Osteocyte (in vitro differentiated cells): Measurements from ENCODE around the gene COG6. TPM values are rescaled to one million over a fixed set of nuclear protein-coding genes. Genes with fewer than 3 reads are reported as not detected.

Experiments
- DNase-seq: peaks from one replicate; pipeline ENCODE4 v3.0.0; 2021; ENCODE audit warnings: mixed read lengths; ENCODE audit not compliant: unreplicated experiment; ENCODE audit errors: extremely low spot score
- H3K27ac Mint-ChIP-seq: one replicate; pipeline ENCODE4 v1.8.0; 2021; ENCODE audit warnings: mild to moderate bottlenecking, mixed read lengths; ENCODE audit not compliant: unreplicated experiment
- H3K27me3 Mint-ChIP-seq: one replicate; pipeline ENCODE4 v1.8.0; 2021; ENCODE audit warnings: mixed read lengths; ENCODE audit not compliant: unreplicated experiment
- H3K36me3 Mint-ChIP-seq: one replicate; pipeline ENCODE4 v1.8.0; 2021; ENCODE audit warnings: mixed read lengths; ENCODE audit not compliant: unreplicated experiment
- H3K4me1 Mint-ChIP-seq: one replicate; pipeline ENCODE4 v1.8.0; 2021; ENCODE audit warnings: mixed read lengths; ENCODE audit not compliant: unreplicated experiment
- H3K4me3 Mint-ChIP-seq: one replicate; pipeline ENCODE4 v1.8.0; 2021; ENCODE audit warnings: mild to moderate bottlenecking, moderate library complexity, mixed read lengths; ENCODE audit not compliant: unreplicated experiment
- H3K9me3 Mint-ChIP-seq: one replicate; pipeline ENCODE4 v1.8.0; 2021; ENCODE audit warnings: mixed read lengths; ENCODE audit not compliant: unreplicated experiment
- CTCF ChIP-seq: fragments of 200-600 bp; sonication (generic); IDR thresholded peaks from 2 replicates; pipeline ENCODE4 v1.5.0; 2021; ENCODE audit warnings: antibody characterized with exemption, mild to moderate bottlenecking, moderate library complexity
- total RNA-seq: library from RNA; stranded (reverse); gene quantifications from 2 replicates; pipeline ENCODE4 v1.2.1, GENCODE V29; 2021

COG6 gene
- total RNA-seq, 1 donor from 2014 or later, result 38.7 TPM

- Mint-ChIP-seq H3K9me3 (peaks cover 15% of the 10 kb centered on the region), H3K4me1 (no peaks in the 10 kb centered on the region), H3K36me3 (peaks cover 56% of the 10 kb centered on the region), H3K4me3 (no peak overlapping the region), H3K27me3 (no peaks in the 10 kb centered on the region), H3K27ac (no peak overlapping the region)
- no peak for DNase-seq
- TF ChIP-seq CTCF, result no peak
These were observed 85.3 kb downstream of the COG6 start for GRCh38 chr13:39740761-39741160.

GRCh38 chr13:39748961-39749360 is 93.5 kb downstream of the COG6 start:
- DNase-seq, result no peak
- Mint-ChIP-seq H3K4me3 (no peak overlapping the region), H3K27ac (no peak overlapping the region), H3K9me3 (peaks cover 4% of the 10 kb centered on the region), H3K4me1 (no peaks in the 10 kb centered on the region), H3K36me3 (peaks cover 20% of the 10 kb centered on the region), H3K27me3 (no peaks in the 10 kb centered on the region)
- no peak for TF ChIP-seq CTCF

- peaks cover 22% of the 10 kb centered on the region for H3K36me3 Mint-ChIP-seq
- no peaks in the 10 kb centered on the region for H3K9me3 Mint-ChIP-seq
- no peak for DNase-seq
- no peak overlapping the region for H3K27ac Mint-ChIP-seq
- H3K4me3 Mint-ChIP-seq, result no peak overlapping the region
- H3K4me1 Mint-ChIP-seq, result no peaks in the 10 kb centered on the region
- H3K27me3 Mint-ChIP-seq, result no peaks in the 10 kb centered on the region
- TF ChIP-seq CTCF, result no peak
These were observed 94.1 kb downstream of the COG6 start for GRCh38 chr13:39749528-39749927.

- H3K4me3 Mint-ChIP-seq, result no peak overlapping the region
- DNase-seq, result no peak
- peaks cover 20% of the 10 kb centered on the region for H3K9me3 Mint-ChIP-seq
- H3K27me3 Mint-ChIP-seq, result no peaks in the 10 kb centered on the region
- H3K36me3 Mint-ChIP-seq, result peaks cover 38% of the 10 kb centered on the region
- H3K4me1 Mint-ChIP-seq, result no peaks in the 10 kb centered on the region
- TF ChIP-seq CTCF, result no peak
- H3K27ac Mint-ChIP-seq, result no peak overlapping the region
These were observed 96.3 kb downstream of the COG6 start for GRCh38 chr13:39751805-39752204.

- TF ChIP-seq CTCF, result no peak
- Mint-ChIP-seq H3K36me3 (peaks cover 9% of the 10 kb centered on the region), H3K4me3 (no peak overlapping the region), H3K9me3 (peaks cover 24% of the 10 kb centered on the region), H3K27me3 (no peaks in the 10 kb centered on the region), H3K4me1 (no peaks in the 10 kb centered on the region), H3K27ac (no peak overlapping the region)
- no peak for DNase-seq
These were observed 105.1 kb downstream of the COG6 start for GRCh38 chr13:39760521-39760920.
